KMS-11 (cell line): ENCODE results near the gene GHRH.

ENCODE experiments used
- H2AFZ ChIP-seq: fragments of 200-600 bp; sonication (generic); 2 replicates; pipeline ENCODE4 v1.6.1; 2016; ENCODE audit warnings: antibody characterized with exemption, mixed run types, low read depth
- H3K27ac ChIP-seq: fragments of 200-600 bp; sonication (generic); 2 replicates; pipeline ENCODE4 v1.6.1; 2016; ENCODE audit warnings: mild to moderate bottlenecking, mixed run types
- H3K27me3 ChIP-seq: fragments of 200-600 bp; sonication (generic); 2 replicates; pipeline ENCODE4 v1.6.1; 2017; ENCODE audit warnings: mild to moderate bottlenecking, low read depth, mixed run types, moderate library complexity; ENCODE audit not compliant: insufficient read depth
- H3K36me3 ChIP-seq: fragments of 200-600 bp; sonication (generic); 2 replicates; pipeline ENCODE4 v1.6.1; 2017; ENCODE audit warnings: mild to moderate bottlenecking, mixed run types; ENCODE audit not compliant: insufficient read depth
- H3K4me1 ChIP-seq: fragments of 200-600 bp; sonication (generic); 2 replicates; pipeline ENCODE4 v1.6.1; 2016; ENCODE audit warnings: mild to moderate bottlenecking, low read depth, mixed run types; ENCODE audit not compliant: poor library complexity, severe bottlenecking
- H3K4me2 ChIP-seq: fragments of 200-600 bp; sonication (generic); 2 replicates; pipeline ENCODE4 v1.7.0; 2016; ENCODE audit warnings: mild to moderate bottlenecking, mixed run types
- H3K4me3 ChIP-seq: fragments of 200-600 bp; sonication (generic); IDR thresholded peaks from 2 replicates; pipeline ENCODE4 v1.6.1; 2017; ENCODE audit warnings: low read depth, low read length, mixed read lengths; ENCODE audit not compliant: insufficient read depth
- H3K79me2 ChIP-seq: fragments of 200-600 bp; sonication (generic); 2 replicates; pipeline ENCODE4 v1.6.1; 2016; ENCODE audit warnings: low read depth, mixed run types; ENCODE audit not compliant: insufficient read depth
- H3K9ac ChIP-seq: fragments of 200-600 bp; sonication (generic); 2 replicates; pipeline ENCODE4 v1.6.1; 2016; ENCODE audit warnings: mild to moderate bottlenecking, mixed run types
- H4K20me1 ChIP-seq: fragments of 200-600 bp; sonication (generic); 2 replicates; pipeline ENCODE4 v1.6.1; 2016; ENCODE audit warnings: mild to moderate bottlenecking, mixed run types; ENCODE audit not compliant: insufficient read depth
- CTCF ChIP-seq: fragments of 200-600 bp; sonication (generic); conservative IDR thresholded peaks from 2 replicates; pipeline ENCODE4 v1.6.1; 2017; ENCODE audit warnings: low read depth, mild to moderate bottlenecking, antibody characterized with exemption, low read length, moderate library complexity, mixed read lengths

The GHRH gene

DNA sequence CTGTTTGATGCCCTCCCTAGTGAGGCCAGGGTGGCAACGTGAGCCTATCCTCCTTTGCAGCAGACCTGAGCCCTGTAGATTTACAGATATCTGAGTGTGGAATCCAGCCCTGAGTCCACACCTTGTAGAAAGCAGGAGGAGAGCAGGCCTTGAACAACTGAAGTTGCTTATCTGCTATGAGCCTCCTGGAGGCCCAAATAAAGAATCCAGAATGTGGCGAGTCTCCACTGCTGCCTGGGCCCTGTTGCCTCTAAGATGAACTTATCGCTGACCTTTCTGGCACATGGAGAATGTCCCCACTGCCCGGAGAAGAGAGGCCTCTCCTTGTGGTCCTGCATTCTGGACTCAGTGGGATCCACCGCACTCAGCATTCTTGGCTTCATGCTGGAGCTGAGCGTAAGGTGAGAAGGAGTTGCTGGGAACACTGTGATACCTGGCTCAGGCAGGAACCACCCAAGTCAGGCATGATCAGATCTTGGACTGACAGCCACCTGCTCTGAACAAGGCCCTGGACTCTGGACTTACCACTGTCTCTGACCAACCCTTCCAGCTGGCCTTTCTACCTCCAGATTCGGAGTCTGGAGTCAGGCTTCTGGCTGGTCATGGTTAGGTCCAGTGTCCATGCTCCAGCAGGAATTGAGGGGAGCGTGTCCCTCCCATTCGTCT lies 22.0 kb upstream of the GHRH start:
- Histone ChIP-seq H3K36me3 (no peaks in the 10 kb centered on the region), H3K4me3 (no peak overlapping the region), H3K4me2 (no peak overlapping the region), H3K9ac (no peak overlapping the region), H2AFZ (no peak overlapping the region), H3K27ac (no peak overlapping the region), H3K27me3 (no peaks in the 10 kb centered on the region; the same call in 1 of the 2 replicates), H3K79me2 (no peaks in the 10 kb centered on the region), H4K20me1 (no peaks in the 10 kb centered on the region), H3K4me1 (peaks cover under 1% of the 10 kb centered on the region)
- TF ChIP-seq CTCF = no peak

DNA sequence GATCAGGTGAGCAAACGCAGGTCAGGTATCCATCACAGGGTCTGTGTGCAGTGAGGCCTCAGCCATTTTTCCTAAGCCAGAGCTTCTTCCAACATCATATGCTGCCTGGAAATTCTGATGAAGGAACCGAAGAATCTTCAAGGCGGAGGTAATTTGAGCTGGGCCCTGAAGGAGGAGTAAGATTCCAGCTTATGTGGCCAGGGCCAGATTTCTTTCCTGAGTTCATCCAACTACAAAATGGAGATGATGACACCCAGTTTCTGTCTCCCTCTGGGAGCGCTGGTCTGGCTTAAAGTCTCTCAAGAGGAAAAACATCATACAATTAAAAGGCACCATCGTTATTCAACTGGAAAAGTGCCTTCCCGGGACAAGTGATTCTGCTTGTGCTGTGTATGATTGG lies 20.9 kb upstream of the GHRH start:
- H2AFZ ChIP-seq = no peak overlapping the region

GRCh38 chr20:37280403-37280802 lies 18.8 kb upstream of the GHRH start:
- H3K4me3 ChIP-seq = no peak overlapping the region
- H2AFZ ChIP-seq = no peak overlapping the region
- no peak overlapping the region for H3K27ac ChIP-seq
- no peak overlapping the region for H3K9ac ChIP-seq
- no peaks in the 10 kb centered on the region for H3K4me1 ChIP-seq
- H4K20me1 ChIP-seq = no peaks in the 10 kb centered on the region
- TF ChIP-seq CTCF = no peak
- no peak overlapping the region for H3K4me2 ChIP-seq
- no peaks in the 10 kb centered on the region for H3K36me3 ChIP-seq
- no peaks in the 10 kb centered on the region for H3K79me2 ChIP-seq
- H3K27me3 ChIP-seq = no peaks in the 10 kb centered on the region

More for the DNA sequence above, 20.9 kb upstream of the GHRH start:
- H4K20me1 ChIP-seq = no peaks in the 10 kb centered on the region
- H3K4me1 ChIP-seq = no peaks in the 10 kb centered on the region
- no peaks in the 10 kb centered on the region for H3K79me2 ChIP-seq
- H3K36me3 ChIP-seq = no peaks in the 10 kb centered on the region
- H3K9ac ChIP-seq = no peak overlapping the region
- no peak overlapping the region for H3K27ac ChIP-seq
- H3K4me2 ChIP-seq = no peak overlapping the region
- no peak for TF ChIP-seq CTCF
- no peak overlapping the region for H3K4me3 ChIP-seq
- no peaks in the 10 kb centered on the region; the same call in 1 of the 2 replicates for H3K27me3 ChIP-seq

- TF ChIP-seq CTCF = no peak
- no peak overlapping the region for H3K9ac ChIP-seq
These were observed 18.2 kb upstream of the GHRH start for GRCh38 chr20:37279820-37280219.

More at GRCh38 chr20:37279820-37280219, 18.2 kb upstream of the GHRH start:
- Histone ChIP-seq H3K4me3 (no peak overlapping the region), H4K20me1 (no peaks in the 10 kb centered on the region), H3K4me1 (no peaks in the 10 kb centered on the region), H3K27ac (no peak overlapping the region), H3K27me3 (no peaks in the 10 kb centered on the region), H3K4me2 (no peak overlapping the region), H3K79me2 (no peaks in the 10 kb centered on the region), H2AFZ (no peak overlapping the region), H3K36me3 (no peaks in the 10 kb centered on the region)
